HL-60 (cell line): ENCODE measurements around the gene ADGRG6.

Source experiments
- GABPA ChIP-seq: IDR thresholded peaks from 2 replicates; pipeline ENCODE4 v1.6.1; 2012; ENCODE audit warnings: low read depth
- REST ChIP-seq: IDR thresholded peaks from 2 replicates; pipeline ENCODE4 v1.6.1; 2012; ENCODE audit warnings: low read depth; ENCODE audit not compliant: insufficient replicate concordance

GRCh38 chr6:142258305-142258704, 43.5 kb upstream of the ADGRG6 start:
- TF ChIP-seq GABPA (no peak), REST (no peak)
